ENCODE results near the gene IL18.
"Not testable (repeated sequence)": the region's sequence is repeated elsewhere in the genome, so short reads cannot be mapped to it uniquely, and the experiment has no call there.

Gene IL18

GRCh38 chr11:112163875-112164685 lies at the start of gene IL18:
TSS of gene IL18 (minus strand) at chr11:112164094. CDS start at chr11:112155053, 9,041 bp downstream.
- no peak for DNase-seq

GRCh38 chr11:112212710-112213109 lies 48.8 kb upstream of the IL18 start:
- DNase-seq: no peak

GRCh38 chr11:112212290-112212689 lies 48.4 kb upstream of the IL18 start:
- DNase-seq: no peak

- no peak for DNase-seq
Observed at GRCh38 chr11:112211536-112211935, 47.6 kb upstream of the IL18 start.

GRCh38 chr11:112210890-112211289 lies 47.0 kb upstream of the IL18 start:
- DNase-seq: no peak

GRCh38 chr11:112206071-112206470 lies 42.2 kb upstream of the IL18 start:
- DNase-seq: no peak

- no peak for DNase-seq
Observed at GRCh38 chr11:112200252-112200651, 36.4 kb upstream of the IL18 start.

GRCh38 chr11:112199101-112199500 lies 35.2 kb upstream of the IL18 start:
- not testable (repeated sequence) for DNase-seq

- no peak for DNase-seq
Observed at GRCh38 chr11:112196519-112197087, 32.7 kb upstream of the IL18 start.

GRCh38 chr11:112195951-112196351 lies 32.1 kb upstream of the IL18 start:
- no peak for DNase-seq

- DNase-seq: not testable (repeated sequence)
Observed at GRCh38 chr11:112195113-112195512, 31.2 kb upstream of the IL18 start.

GRCh38 chr11:112186304-112186703 lies 22.4 kb upstream of the IL18 start:
- no peak for DNase-seq

- DNase-seq: peak; percentile 96
Observed at GRCh38 chr11:112185883-112186282, 22.0 kb upstream of the IL18 start.

GRCh38 chr11:112182867-112183266 lies 19.0 kb upstream of the IL18 start:
- DNase-seq: no peak

- no peak for DNase-seq
Observed at GRCh38 chr11:112179601-112180000, 15.7 kb upstream of the IL18 start.

GRCh38 chr11:112178936-112179335 lies 15.0 kb upstream of the IL18 start:
- DNase-seq: no peak

GRCh38 chr11:112178428-112178827 lies 14.5 kb upstream of the IL18 start:
- DNase-seq: no peak

GRCh38 chr11:112177589-112177988 lies 13.7 kb upstream of the IL18 start:
- peak; percentile 73 for DNase-seq

GRCh38 chr11:112176077-112176476 lies 12.2 kb upstream of the IL18 start:
- no peak for DNase-seq

- DNase-seq: no peak
Observed at GRCh38 chr11:112175599-112175952, 11.7 kb upstream of the IL18 start.

- DNase-seq: no peak
Observed at GRCh38 chr11:112174789-112175598, 11.1 kb upstream of the IL18 start, which contains the start of gene BCO2. TSS of gene BCO2 (plus strand) at chr11:112175512. CDS start at chr11:112175602, 90 bp downstream.

GRCh38 chr11:112173152-112173551 lies 9.3 kb upstream of the IL18 start:
- DNase-seq: no peak

- DNase-seq: no peak
Observed at GRCh38 chr11:112172362-112172994, 8.6 kb upstream of the IL18 start.
